ENCODE results near the gene UMODL1. TPM values are rescaled to one million over a fixed set of nuclear protein-coding genes. Genes with fewer than 3 reads are reported as not detected.

The UMODL1 gene
- total RNA-seq, 1 experiment from 2014 or later, result not detected

GRCh38 chr21:42106425-42106824, 35.3 kb downstream of the UMODL1 start:
- Histone ChIP-seq H3K4me3 (no peak overlapping the region), H3K27me3 (ENCODE audit: insufficient read depth, low read depth) (no peaks in the 10 kb centered on the region), H3K9me2 (ENCODE audit: insufficient read depth) (no peaks in the 10 kb centered on the region), H4K20me1 (ENCODE audit: insufficient read depth) (no peaks in the 10 kb centered on the region), H3K79me2 (ENCODE audit: low read depth) (no peaks in the 10 kb centered on the region), H3K4me2 (no peak overlapping the region), H3K9me3 (ENCODE audit: insufficient read depth, low read depth) (no peaks in the 10 kb centered on the region), H3K4me1 (replicated peaks; ENCODE audit: insufficient read depth) (no peaks in the 10 kb centered on the region), H2AFZ (no peak overlapping the region), H3K36me3 (ENCODE audit: low read depth) (no peaks in the 10 kb centered on the region), H3K27ac (no peak overlapping the region), H3F3A (ENCODE audit: insufficient read depth, low read depth) (no peaks in the 10 kb centered on the region)
- intact Hi-C loops (cut with micrococcal nuclease; ENCODE audit: unreplicated experiment), result loop anchor here (2.0 kb wide), 1 partner anchor 96 kb away; the partner anchor contains the start of gene ZBTB21
- ChIA-PET POLR2A (ENCODE audit: unreplicated experiment) (no interaction called here), CTCF (interaction anchor here (0.6 to 1.0 kb wide), 2 partner anchors 42 to 488 kb away, joined by 3 to 4 read pairs; no protein-coding TSS in a partner anchor)
- DNase-seq, result no peak
- TF ChIP-seq EZH2 (IDR thresholded peaks at IDR 0.05; ENCODE audit: low read depth) (no peak), CTCF (conservative IDR thresholded peaks at IDR 0.05) (no peak)
- BruUV-seq (replicated peaks), result no TSS peak

GRCh38 chr21:42107177-42107880, 36.2 kb downstream of the UMODL1 start:
- intact Hi-C loops (cut with micrococcal nuclease; ENCODE audit: unreplicated experiment), result loop anchor here (2.0 kb wide), 1 partner anchor 97 kb away; the partner anchor contains the start of gene ZBTB21

More at GRCh38 chr21:42107177-42107880, 36.2 kb downstream of the UMODL1 start:
- Histone ChIP-seq H3F3A (ENCODE audit: insufficient read depth, low read depth) (no peaks in the 10 kb centered on the region), H3K9me3 (ENCODE audit: insufficient read depth, low read depth) (no peaks in the 10 kb centered on the region), H3K36me3 (ENCODE audit: low read depth) (no peaks in the 10 kb centered on the region), H3K4me3 (no peak overlapping the region), H3K9me2 (ENCODE audit: insufficient read depth) (no peaks in the 10 kb centered on the region), H3K79me2 (ENCODE audit: low read depth) (no peaks in the 10 kb centered on the region), H3K4me1 (replicated peaks; ENCODE audit: insufficient read depth) (no peaks in the 10 kb centered on the region), H4K20me1 (ENCODE audit: insufficient read depth) (no peaks in the 10 kb centered on the region), H2AFZ (no peak overlapping the region), H3K27ac (no peak overlapping the region), H3K27me3 (ENCODE audit: insufficient read depth, low read depth) (no peaks in the 10 kb centered on the region), H3K4me2 (no peak overlapping the region)
- BruUV-seq (replicated peaks), result no TSS peak
- TF ChIP-seq EZH2 (IDR thresholded peaks at IDR 0.05; ENCODE audit: low read depth) (no peak), CTCF (conservative IDR thresholded peaks at IDR 0.05) (no peak)
- ChIA-PET POLR2A (ENCODE audit: unreplicated experiment) (interaction anchor here (0.6 kb wide), 2 partner anchors 98 to 337 kb away, joined by 3 to 5 read pairs; no protein-coding TSS in a partner anchor), CTCF (interaction anchor here (0.5 to 1.0 kb wide), 2 partner anchors 18 to 43 kb away, joined by 3 read pairs; no protein-coding TSS in a partner anchor)
- no peak for DNase-seq
